Ishikawa (cell line): Measurements from ENCODE around the gene GCM1.

Experiments used
- CEBPB ChIP-seq: IDR thresholded peaks from 2 replicates; pipeline ENCODE4 v1.6.1; 2012
- CREB1 ChIP-seq: IDR thresholded peaks from 2 replicates; pipeline ENCODE4 v1.6.1; 2012; ENCODE audit warnings: low read depth
- EGR1 ChIP-seq: IDR thresholded peaks from 2 replicates; pipeline ENCODE4 v1.6.1; 2012
- EP300 ChIP-seq: IDR thresholded peaks from 2 replicates; pipeline ENCODE4 v1.6.1; 2012; ENCODE audit warnings: borderline replicate concordance
- FOXM1 ChIP-seq: IDR thresholded peaks from 2 replicates; pipeline ENCODE4 v1.6.1; 2012; ENCODE audit warnings: low read depth, borderline replicate concordance
- NFIC ChIP-seq: IDR thresholded peaks from 2 replicates; pipeline ENCODE4 v1.6.1; 2012
- RAD21 ChIP-seq: IDR thresholded peaks from 2 replicates; pipeline ENCODE4 v1.6.1; 2012; ENCODE audit warnings: low read depth
- TAF1 ChIP-seq: IDR thresholded peaks from 2 replicates; pipeline ENCODE4 v1.6.1; 2012; ENCODE audit warnings: low read depth, mild to moderate bottlenecking
- TCF12 ChIP-seq: IDR thresholded peaks from 2 replicates; pipeline ENCODE4 v1.6.1; 2012; ENCODE audit warnings: low read depth
- TEAD4 ChIP-seq: IDR thresholded peaks from 2 replicates; pipeline ENCODE4 v1.6.1; 2012
- YY1 ChIP-seq: IDR thresholded peaks from 2 replicates; pipeline ENCODE4 v1.6.1; 2012; ENCODE audit warnings: low read depth
- ZBTB7A ChIP-seq: IDR thresholded peaks from 2 replicates; pipeline ENCODE4 v1.6.1; 2012; ENCODE audit warnings: low read depth
- TF ChIP-seq, protein P1 (sequence below): IDR thresholded peaks from 2 replicates; pipeline ENCODE4 v1.6.1; 2012
- TF ChIP-seq, protein P2 (sequence below): IDR thresholded peaks from 2 replicates; pipeline ENCODE4 v1.6.1; 2012; ENCODE audit warnings: low read depth, mild to moderate bottlenecking
- TF ChIP-seq, protein P3 (sequence below): IDR thresholded peaks from 2 replicates; pipeline ENCODE4 v1.6.1; 2012

GCM1 gene

DNA sequence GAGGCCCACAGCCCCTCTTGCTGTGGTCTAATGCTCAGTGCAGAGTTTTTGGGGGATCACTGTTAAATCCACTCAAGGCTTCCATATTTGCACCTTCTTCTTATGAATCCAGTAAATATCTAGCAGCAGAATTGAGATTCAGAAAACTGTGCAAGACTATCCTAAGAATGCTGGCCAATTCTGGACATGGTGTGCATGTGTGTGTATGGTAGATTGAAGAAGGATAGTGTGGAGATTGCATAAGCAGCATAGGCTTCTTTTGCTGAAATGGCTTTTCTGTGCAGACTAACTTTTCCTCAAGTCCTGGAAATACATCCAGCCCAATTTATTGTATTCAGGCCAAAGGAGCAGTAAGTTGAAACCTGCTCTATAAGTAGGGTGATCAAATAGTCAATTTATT is 43.7 kb downstream of the GCM1 start:
- TF ChIP-seq CEBPB (no peak), TAF1 (no peak), FOXM1 (no peak), TCF12 (no peak)
- TF ChIP-seq, protein P1, sequence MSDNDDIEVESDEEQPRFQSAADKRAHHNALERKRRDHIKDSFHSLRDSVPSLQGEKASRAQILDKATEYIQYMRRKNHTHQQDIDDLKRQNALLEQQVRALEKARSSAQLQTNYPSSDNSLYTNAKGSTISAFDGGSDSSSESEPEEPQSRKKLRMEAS = no peak

DNA sequence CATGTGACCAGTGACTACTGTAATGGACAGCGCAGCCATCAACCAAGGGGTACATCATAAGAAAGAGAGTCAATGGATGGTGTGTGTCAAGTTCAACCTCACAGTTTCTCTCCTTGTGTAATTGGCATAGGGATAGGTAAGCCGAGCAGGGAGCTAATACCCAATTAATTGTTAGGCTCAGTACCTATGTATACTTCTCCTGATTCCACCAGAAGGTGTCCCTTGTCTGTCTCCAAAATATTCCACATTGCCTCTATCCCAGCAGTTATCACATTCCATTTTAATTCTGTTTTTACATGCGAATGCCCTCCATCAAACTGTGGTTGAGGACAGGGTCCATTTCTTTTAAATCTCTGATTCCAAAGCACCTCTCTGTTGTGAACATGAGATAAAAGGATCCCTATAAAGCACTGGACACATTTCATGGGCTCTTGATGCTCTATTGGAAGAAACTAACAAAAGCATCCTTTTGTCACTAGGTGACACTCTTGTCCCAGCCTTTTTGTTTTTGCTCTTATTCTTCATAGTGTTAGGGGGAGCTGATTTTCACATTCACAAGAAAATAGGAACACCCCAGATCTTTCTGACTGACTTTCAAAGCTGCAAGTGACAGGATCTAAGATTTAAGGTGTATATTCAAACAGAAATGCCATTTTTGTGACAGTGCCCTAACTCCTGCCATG is 44.5 kb downstream of the GCM1 start:
- TF ChIP-seq TCF12 = no peak

DNA sequence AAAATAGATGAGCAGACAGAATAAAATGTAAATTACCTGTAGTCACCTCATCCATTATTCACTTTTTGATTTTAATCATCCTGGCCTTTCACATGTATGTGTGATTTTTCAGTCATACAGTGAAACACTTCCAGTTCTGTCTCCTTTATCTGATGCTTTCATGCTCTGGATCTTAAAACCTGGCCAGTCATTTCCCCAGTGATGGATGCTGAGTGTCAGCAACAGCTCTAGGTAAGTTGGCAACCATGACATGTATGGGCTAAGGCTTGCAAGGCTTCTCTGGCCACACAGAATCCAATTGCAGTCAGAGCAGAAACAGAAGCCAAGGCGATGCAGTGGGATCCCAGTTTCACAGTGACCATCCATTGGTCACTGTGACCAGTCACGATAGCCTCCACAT is 47.6 kb downstream of the GCM1 start:
- TF ChIP-seq TAF1 (no peak), CREB1 (no peak), EGR1 (no peak), YY1 (no peak), TEAD4 (no peak), TCF12 (no peak), EP300 (no peak), CEBPB (no peak), NFIC (no peak), ZBTB7A (no peak), RAD21 (no peak)
- TF ChIP-seq, protein P2, sequence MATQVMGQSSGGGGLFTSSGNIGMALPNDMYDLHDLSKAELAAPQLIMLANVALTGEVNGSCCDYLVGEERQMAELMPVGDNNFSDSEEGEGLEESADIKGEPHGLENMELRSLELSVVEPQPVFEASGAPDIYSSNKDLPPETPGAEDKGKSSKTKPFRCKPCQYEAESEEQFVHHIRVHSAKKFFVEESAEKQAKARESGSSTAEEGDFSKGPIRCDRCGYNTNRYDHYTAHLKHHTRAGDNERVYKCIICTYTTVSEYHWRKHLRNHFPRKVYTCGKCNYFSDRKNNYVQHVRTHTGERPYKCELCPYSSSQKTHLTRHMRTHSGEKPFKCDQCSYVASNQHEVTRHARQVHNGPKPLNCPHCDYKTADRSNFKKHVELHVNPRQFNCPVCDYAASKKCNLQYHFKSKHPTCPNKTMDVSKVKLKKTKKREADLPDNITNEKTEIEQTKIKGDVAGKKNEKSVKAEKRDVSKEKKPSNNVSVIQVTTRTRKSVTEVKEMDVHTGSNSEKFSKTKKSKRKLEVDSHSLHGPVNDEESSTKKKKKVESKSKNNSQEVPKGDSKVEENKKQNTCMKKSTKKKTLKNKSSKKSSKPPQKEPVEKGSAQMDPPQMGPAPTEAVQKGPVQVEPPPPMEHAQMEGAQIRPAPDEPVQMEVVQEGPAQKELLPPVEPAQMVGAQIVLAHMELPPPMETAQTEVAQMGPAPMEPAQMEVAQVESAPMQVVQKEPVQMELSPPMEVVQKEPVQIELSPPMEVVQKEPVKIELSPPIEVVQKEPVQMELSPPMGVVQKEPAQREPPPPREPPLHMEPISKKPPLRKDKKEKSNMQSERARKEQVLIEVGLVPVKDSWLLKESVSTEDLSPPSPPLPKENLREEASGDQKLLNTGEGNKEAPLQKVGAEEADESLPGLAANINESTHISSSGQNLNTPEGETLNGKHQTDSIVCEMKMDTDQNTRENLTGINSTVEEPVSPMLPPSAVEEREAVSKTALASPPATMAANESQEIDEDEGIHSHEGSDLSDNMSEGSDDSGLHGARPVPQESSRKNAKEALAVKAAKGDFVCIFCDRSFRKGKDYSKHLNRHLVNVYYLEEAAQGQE = no peak
- TF ChIP-seq, protein P3, sequence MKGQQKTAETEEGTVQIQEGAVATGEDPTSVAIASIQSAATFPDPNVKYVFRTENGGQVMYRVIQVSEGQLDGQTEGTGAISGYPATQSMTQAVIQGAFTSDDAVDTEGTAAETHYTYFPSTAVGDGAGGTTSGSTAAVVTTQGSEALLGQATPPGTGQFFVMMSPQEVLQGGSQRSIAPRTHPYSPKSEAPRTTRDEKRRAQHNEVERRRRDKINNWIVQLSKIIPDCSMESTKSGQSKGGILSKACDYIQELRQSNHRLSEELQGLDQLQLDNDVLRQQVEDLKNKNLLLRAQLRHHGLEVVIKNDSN = no peak
- TF ChIP-seq, protein P1 = no peak

- TF ChIP-seq EP300 = no peak
- TF ChIP-seq, protein P3 = no peak
- TF ChIP-seq TEAD4 = no peak
- TF ChIP-seq RAD21 = no peak
- no peak for TF ChIP-seq CREB1
- TF ChIP-seq, protein P2 = no peak
- TF ChIP-seq TAF1 = no peak
- TF ChIP-seq, protein P1 = no peak
- no peak for TF ChIP-seq TCF12
- no peak for TF ChIP-seq YY1
- TF ChIP-seq ZBTB7A = no peak
- no peak for TF ChIP-seq CEBPB
These were observed 48.1 kb downstream of the GCM1 start for GRCh38 chr6:53100561-53100960.

- no peak for TF ChIP-seq YY1
- no peak for TF ChIP-seq EGR1
- TF ChIP-seq TCF12 = no peak
- no peak for TF ChIP-seq CEBPB
- no peak for TF ChIP-seq TEAD4
- TF ChIP-seq, protein P3 = no peak
- no peak for TF ChIP-seq EP300
- TF ChIP-seq NFIC = no peak
- no peak for TF ChIP-seq FOXM1
- no peak for TF ChIP-seq CREB1
These were observed 52.9 kb downstream of the GCM1 start for GRCh38 chr6:53095716-53096115.

GRCh38 chr6:53095270-53095669 is 53.4 kb downstream of the GCM1 start:
- TF ChIP-seq CREB1 (no peak), TAF1 (no peak), EGR1 (no peak), TEAD4 (no peak), FOXM1 (no peak), TCF12 (no peak), NFIC (no peak)
- TF ChIP-seq, protein P3 = no peak
- TF ChIP-seq, protein P2 = no peak
